HG02943 (cell line): ENCODE measurements around the gene CHST7.

Experiments used
- ATAC-seq: cut with Tn5 transposase; IDR thresholded peaks from one replicate; pipeline ENCODE4 v1.9.1; 2021; ENCODE audit warnings: mild to moderate bottlenecking, low read depth, moderate library complexity; ENCODE audit not compliant: unreplicated experiment

CHST7 gene

DNA sequence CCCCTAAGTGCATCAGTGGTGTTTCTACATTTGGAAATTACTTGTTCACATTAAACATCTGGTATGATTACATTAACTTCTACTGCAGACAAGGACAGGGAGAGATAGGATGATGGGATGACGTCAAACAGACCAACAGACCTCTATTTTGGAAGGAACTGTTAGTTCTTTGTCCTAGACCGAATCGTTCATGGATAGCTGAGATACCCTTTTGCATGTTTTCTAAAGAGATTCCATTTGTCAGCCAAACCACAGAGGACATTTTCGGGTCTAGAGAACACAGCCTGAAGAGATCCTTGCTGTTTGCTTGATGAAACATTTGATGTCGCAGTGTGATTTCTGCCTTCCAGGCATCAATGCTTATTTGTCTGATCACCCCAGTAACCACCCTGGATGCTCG is 27.7 kb downstream of the CHST7 start:
- no peak for ATAC-seq

DNA sequence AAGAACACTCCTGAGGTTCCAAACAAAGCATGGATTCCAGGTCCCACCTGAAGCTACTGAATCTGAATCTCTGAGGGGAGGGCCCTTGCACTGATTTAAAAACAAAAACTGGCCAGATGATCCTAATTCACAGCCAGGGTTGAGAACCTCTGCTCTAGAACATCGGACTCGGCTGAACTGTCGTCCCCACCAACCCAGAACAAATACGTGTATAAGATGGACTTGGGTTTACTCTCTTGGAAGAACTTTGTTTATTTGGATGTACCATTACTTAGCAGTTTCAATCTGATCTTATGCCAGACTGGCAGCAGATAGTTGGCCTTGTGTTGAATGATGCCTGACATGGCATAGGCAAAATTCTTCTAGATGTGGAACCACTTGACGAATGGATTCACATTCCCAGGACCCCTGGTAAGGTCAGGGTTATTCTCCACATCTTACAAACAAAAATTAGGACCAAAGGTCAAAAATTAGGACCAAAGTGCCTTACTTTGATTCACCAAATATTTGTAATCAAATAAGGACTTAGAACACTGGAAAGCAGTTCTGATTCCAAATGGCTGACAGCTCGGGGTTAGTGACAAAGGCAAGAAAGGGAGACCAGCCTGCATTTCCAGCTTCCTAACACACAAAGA is 29.0 kb downstream of the CHST7 start:
- no peak for ATAC-seq

DNA sequence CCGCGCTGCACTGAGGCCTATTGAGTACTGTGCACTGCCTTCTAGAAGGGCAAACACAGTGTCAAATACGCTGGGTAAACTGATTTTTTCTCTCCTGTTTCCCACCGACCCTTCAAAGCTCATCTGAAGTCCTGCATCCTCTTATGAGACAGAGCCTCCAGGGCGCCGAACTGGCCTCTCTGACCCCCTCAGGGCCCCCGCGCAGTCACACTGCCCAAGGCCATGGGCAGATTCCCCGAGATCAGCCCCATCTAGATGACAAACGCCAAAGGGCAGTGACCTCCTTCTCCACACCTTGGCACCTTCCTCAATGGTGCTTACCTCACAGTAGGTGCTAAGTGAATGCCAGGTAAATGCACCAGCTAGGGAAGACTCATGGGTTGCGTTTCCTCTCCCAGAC is 34.4 kb downstream of the CHST7 start:
- no peak for ATAC-seq

GRCh38 chrX:46610070-46610658 is 36.6 kb downstream of the CHST7 start:
- no peak for ATAC-seq

DNA sequence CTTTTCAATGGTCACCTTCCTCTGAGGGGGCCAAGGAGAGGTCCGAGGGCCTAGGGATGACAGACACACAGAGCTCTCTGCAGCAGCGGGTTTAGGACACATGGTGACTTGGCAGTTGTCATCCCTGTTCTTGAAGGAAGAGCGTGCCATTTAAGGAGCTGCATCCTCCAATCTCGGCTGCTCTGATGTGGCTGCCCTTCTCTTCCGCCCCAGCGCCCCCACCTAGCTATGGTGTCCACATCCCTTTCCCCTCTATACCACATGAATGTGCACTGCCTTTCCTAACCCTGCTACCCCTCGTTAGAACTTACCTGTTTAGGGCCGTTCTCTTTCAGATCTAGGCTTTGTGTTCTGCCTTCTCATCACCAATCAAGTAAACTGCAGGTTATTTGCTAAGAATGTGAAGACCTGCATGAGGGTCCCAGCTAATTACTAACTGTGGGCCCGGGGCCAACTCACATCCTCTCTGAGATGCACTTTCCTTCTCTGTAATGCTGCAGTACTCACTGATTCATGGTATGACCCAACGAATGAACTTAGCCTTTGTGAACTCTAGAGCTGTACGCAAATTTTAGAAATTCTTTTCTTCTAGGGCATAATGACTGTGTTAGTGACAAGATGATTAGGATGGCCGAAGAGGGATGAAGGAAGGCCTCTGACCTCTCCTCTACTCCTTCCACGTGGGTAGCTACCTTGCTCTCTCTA is 38.2 kb downstream of the CHST7 start:
- ATAC-seq = no peak

GRCh38 chrX:46617906-46618305 is 44.3 kb downstream of the CHST7 start:
- ATAC-seq = no peak

- no peak for ATAC-seq
These were observed 45.4 kb downstream of the CHST7 start for GRCh38 chrX:46618947-46619346.

GRCh38 chrX:46620505-46620904 is 46.9 kb downstream of the CHST7 start:
- no peak for ATAC-seq

DNA sequence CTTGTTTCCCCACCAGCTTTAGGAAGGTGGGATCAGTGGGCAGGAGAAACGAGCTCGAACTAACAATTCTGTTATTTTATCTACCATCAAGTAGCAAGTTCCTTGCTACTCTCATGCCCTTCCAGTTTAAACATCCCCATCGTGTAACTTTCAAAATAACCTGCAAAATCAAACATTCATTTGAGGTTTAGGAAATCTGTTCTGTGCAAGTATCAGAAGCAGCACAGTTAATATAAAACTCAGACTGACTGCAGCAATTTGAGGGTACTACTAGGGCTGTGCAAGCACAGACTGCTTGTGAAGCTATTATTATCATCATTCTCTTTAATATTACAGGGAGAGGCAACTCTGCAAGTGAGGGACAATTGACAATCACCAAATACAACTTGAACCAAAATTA is 48.0 kb downstream of the CHST7 start:
- no peak for ATAC-seq

- ATAC-seq = no peak
These were observed 50.7 kb downstream of the CHST7 start for GRCh38 chrX:46624090-46624786.

DNA sequence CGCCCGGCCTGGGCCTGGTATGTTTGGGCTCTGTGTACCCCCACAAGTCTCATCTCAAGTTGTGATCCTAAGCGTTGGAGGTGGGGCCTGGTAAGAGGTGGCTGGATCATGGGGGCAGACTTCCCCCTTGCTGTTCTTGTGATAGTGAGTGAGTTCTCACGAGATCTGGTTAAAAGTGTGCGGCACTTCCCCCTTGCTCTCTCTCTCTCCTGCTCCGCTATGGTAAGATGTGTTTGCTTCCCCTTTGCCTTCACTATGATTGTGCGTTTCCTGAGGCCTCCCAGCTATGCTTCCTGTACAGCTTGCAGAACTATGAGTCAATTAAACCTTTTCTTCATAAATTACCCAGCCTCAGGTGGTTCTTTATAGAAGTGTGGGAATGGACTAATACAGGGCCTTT is 53.0 kb downstream of the CHST7 start:
- no peak for ATAC-seq

GRCh38 chrX:46627062-46627461 is 53.5 kb downstream of the CHST7 start:
- ATAC-seq = no peak

DNA sequence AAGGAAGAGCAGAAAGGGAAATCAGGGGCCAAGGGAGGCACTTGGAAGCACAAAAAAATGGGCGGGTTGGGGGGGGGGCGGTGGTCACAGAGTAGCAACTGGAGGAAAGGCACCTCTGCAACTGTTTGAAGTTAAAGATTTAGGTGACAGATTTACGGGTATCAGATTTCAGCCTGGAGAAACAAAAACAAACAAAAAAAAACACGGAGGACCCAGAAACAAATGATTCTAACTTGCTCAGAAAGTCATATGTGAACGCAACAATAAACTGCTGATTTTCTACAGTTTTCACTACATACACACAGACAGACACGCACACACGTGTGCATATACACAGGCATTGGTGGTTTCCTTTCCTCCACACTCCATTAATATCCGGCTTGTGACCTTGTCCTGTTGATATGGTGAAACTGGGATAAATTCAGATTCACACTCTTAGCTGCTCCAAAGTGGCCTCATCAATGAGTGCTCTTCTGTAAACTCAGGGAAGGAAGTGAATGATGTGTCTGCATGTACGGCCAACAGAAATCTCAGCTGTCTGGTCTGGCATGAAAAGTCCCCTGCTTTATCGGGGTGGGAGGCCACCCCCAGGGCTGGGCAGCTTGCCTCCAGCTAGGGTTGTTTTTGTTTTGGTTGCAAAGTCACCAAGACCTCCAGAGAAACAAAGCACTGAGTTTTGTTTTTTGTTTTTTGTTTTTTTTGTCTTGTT is 54.3 kb downstream of the CHST7 start:
- no peak for ATAC-seq

GRCh38 chrX:46628460-46629371 is 55.2 kb downstream of the CHST7 start:
- ATAC-seq = peak; percentile 77

DNA sequence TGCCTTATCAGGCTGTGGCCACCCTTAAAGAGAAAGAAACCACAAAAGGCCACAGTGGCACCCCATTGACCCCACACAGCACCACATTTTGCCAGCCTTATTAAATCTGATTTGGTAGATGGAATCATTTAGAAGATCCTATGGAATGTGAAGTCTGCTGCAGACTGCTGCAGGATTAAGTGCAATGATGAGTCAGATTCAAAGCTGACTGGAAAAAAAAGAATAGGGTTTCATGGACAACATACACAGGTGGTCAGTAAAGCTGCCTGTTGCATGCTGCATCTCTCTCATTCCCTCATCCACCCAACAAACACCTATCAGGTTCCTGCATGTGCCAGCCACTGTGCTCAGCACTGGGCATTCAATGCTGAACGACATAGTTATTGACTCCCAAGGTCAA is 56.6 kb downstream of the CHST7 start:
- no peak for ATAC-seq

DNA sequence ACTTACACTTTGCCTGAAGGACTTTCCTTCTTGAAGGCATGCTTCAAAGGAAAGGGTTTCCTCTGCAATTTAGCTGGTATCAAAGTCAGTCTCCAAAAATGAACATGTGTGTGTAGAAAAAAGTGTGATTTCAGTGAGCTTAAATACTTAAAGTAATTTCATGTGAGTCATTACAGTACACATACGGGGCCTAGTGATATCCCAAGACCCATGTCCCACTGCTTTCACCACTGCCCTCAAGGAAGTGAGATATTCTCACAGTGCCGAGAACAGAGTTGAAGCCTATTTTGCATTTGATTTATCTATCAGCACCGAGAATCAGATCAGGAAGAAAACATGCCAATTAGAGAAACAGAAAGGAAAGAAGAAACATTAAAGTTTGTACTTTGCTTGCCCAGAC is 61.0 kb downstream of the CHST7 start:
- ATAC-seq = no peak

GRCh38 chrX:46635186-46635585 is 61.6 kb downstream of the CHST7 start:
- no peak for ATAC-seq

DNA sequence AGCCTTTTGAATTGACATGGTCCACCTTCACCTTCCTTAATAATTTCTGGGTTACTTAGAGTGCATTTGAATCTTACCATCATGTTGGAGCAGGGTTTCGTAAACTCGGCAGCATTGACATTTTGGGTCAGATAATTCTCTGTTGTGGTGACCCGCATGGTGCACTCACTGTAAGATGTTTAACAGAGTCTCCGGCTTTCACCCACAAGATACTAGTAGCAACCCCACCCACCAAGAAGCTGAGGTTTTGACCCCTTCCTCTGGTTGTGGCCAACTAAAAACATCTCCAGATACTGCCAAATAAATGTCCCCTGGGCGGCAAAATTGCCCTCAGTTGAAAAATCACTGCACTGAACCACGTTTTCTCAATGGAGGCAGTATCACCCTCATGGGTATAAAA is 62.7 kb downstream of the CHST7 start:
- no peak for ATAC-seq

DNA sequence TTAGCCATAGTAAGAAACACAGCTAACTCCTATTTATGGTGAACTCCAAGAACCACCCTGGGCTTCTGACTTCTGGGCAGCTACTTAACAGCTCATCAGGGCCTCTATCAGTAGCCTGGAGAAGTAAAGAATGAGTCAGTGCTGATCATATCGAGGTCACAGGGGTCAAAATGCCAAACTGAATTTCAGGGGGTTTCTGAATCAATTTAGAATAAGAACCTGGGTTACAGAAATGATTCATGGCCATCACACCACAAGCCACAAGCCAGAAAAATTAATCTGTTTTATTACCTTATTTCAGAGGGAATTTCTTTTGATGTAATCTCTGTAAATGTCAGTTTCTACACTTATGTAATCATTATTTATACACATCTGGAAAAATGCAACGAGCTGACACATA is 64.4 kb downstream of the CHST7 start:
- no peak for ATAC-seq

- no peak for ATAC-seq
These were observed 68.6 kb downstream of the CHST7 start for GRCh38 chrX:46642145-46642544.
